AG10803 (cell line): Measurements from ENCODE around the gene PTMS.

ENCODE experiments used
- DNase-seq: peaks from one replicate; pipeline ENCODE4 v3.0.0; 2010; ENCODE audit warnings: low read depth
- H3K4me3 ChIP-seq: 2 replicates; pipeline ENCODE4 v1.5.1; 2011; ENCODE audit warnings: mild to moderate bottlenecking, low read length, control low read depth
- CTCF ChIP-seq: conservative IDR thresholded peaks from 2 replicates; pipeline ENCODE4 v1.5.1; 2011; ENCODE audit warnings: mild to moderate bottlenecking, low read length, control low read depth, inconsistent platforms

PTMS gene

GRCh38 chr12:6763380-6763779, 2.8 kb upstream of the PTMS start:
- peak overlapping the region; percentile 35 for H3K4me3 ChIP-seq
- DNase-seq = no peak
- TF ChIP-seq CTCF = no peak

GRCh38 chr12:6764011-6764828, 1.9 kb upstream of the PTMS start:
- DNase-seq = peak; percentile 99
- H3K4me3 ChIP-seq = peak overlapping the region; percentile 44
- no peak for TF ChIP-seq CTCF

- peak overlapping the region; percentile 87 for H3K4me3 ChIP-seq
- DNase-seq = no peak
- no peak for TF ChIP-seq CTCF
Observed at GRCh38 chr12:6765048-6765633, 1.0 kb upstream of the PTMS start.

GRCh38 chr12:6766651-6767349, 637 bp downstream of the PTMS start:
- TF ChIP-seq CTCF = peak; percentile 41
- peak; percentile 60 for DNase-seq
- peak overlapping the region; percentile 87 for H3K4me3 ChIP-seq

- H3K4me3 ChIP-seq = peak overlapping the region; percentile 87
- TF ChIP-seq CTCF = no peak
- peak; percentile 34 for DNase-seq
Observed at GRCh38 chr12:6767353-6768319, 1.5 kb downstream of the PTMS start.

GRCh38 chr12:6768437-6768914, 2.3 kb downstream of the PTMS start:
- TF ChIP-seq CTCF = no peak
- H3K4me3 ChIP-seq = peak overlapping the region; percentile 87
- DNase-seq = no peak
